Measurements from ENCODE around the gene LPP. TPM values are rescaled to one million over a fixed set of nuclear protein-coding genes. Genes with fewer than 3 reads are reported as not detected.

The LPP gene
- total and polyA plus RNA-seq, 2 of the 4 experiments (the other 2 are of a cell fraction): 16.0 to 130 TPM

DNA sequence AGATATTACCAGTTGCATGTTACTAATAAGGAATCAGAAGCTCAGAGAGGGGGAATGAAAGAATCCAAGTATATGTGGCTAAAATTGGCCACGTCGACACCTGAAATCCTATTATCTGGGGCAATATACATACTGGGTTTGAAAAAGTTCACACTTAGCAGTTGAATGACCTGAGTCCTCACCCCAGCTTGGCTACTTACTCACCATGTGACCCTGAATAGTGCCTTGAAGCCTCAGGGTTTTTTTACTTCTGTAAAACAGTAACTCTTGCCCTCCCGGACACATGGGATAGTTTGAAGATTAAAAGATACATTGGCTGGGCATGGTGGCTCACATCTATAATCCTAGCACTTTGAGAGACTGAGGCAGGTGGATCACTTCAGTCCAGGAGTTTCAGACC, 675.6 kb downstream of the LPP start:
- DNase-seq: no peak
- dilution Hi-C loops (cut with HindIII; ENCODE audit: low sequenced_read_pairs, unreplicated experiment) (no loop called here), intact Hi-C loops (cut with micrococcal nuclease) (no loop called here), in situ Hi-C loops (cut with MboI; ENCODE audit: low sequenced_read_pairs) (no loop called here)
- WGBS, 2 experiments (ENCODE audit: extremely low coverage in 2 of 2, insufficient read length in 1 of 2): no CpG with 5 or more reads among the region's 3 CpGs
- Histone ChIP-seq H3K4me3 (ENCODE audit: insufficient read depth, low read depth, low read length) (no peak overlapping the region), H2BK5ac (ENCODE audit: low read depth, low read length, poor library complexity, severe bottlenecking) (no peak overlapping the region), H3K23ac (ENCODE audit: low read depth, low read length) (no peak overlapping the region), H4K8ac (ENCODE audit: low read depth in 2 of 2, low read length in 2 of 2) (no peak overlapping the region), H3K14ac (replicated peaks; ENCODE audit: low read depth, low read length) (no peak overlapping the region), H3K27me3 (ENCODE audit: control insufficient read depth, insufficient read depth, low read length) (no peaks in the 10 kb centered on the region), H3K4me2 (ENCODE audit: low read depth, low read length) (no peak overlapping the region), H3K9me3 (ENCODE audit: control insufficient read depth, insufficient read depth, low read length) (no peaks in the 10 kb centered on the region), H2BK120ac (ENCODE audit: low read depth, low read length) (no peak overlapping the region), H4K5ac (ENCODE audit: low read depth, low read length) (no peak overlapping the region), H4K91ac (ENCODE audit: insufficient read depth, low read depth, low read length) (no peak overlapping the region), H3K9me1 (ENCODE audit: insufficient read depth, low read length) (peaks cover 26% of the 10 kb centered on the region; the same call in 1 of the 2 replicates), H3K56ac (ENCODE audit: extremely low read depth, insufficient read depth, low read length) (no peak overlapping the region), H3K36me3 (ENCODE audit: control insufficient read depth, insufficient read depth, low read length) (peaks cover 2% of the 10 kb centered on the region; the same call in 1 of the 2 replicates), H3K27ac (ENCODE audit: insufficient read depth, low read length) (no peak overlapping the region), H2BK20ac (ENCODE audit: low read depth, low read length) (no peak overlapping the region), H3K4me1 (ENCODE audit: control insufficient read depth, insufficient read depth, low read length) (peaks cover 6% of the 10 kb centered on the region), H4K20me1 (ENCODE audit: insufficient read depth, low read length) (peaks cover 21% of the 10 kb centered on the region; the same call in 1 of the 2 replicates), H3K4ac (ENCODE audit: low read depth, low read length) (no peak overlapping the region), H2AK5ac (ENCODE audit: low read depth, low read length) (no peak overlapping the region), H3K18ac (ENCODE audit: low read depth, low read length) (no peak overlapping the region), H3K79me1 (ENCODE audit: low read depth in 1 of 2, low read length in 2 of 2) (peaks cover 39 to 75% of the 10 kb centered on the region in 2 experiments), H3K9ac (ENCODE audit: low read depth, low read length) (no peak overlapping the region), H2AFZ (replicated peaks; ENCODE audit: low read length, poor library complexity) (no peak overlapping the region), H2BK15ac (ENCODE audit: low read depth, low read length) (no peak overlapping the region), H2AK9ac (replicated peaks; ENCODE audit: low read depth, low read length, poor library complexity) (no peak overlapping the region)
- POLR2A ChIA-PET (ENCODE audit: unreplicated experiment): no interaction called here
- CTCF ChIA-PET: no interaction called here
- no peak for ATAC-seq (ENCODE audit: low read depth)
- TF ChIP-seq POLR2A (IDR thresholded peaks at IDR 0.05; ENCODE audit: low read depth, low read length) (no peak), RCOR1 (IDR thresholded peaks at IDR 0.05; ENCODE audit: insufficient replicate concordance, low read length) (no peak), MAZ (IDR thresholded peaks at IDR 0.05; ENCODE audit: borderline replicate concordance, low read depth, low read length) (no peak), CHD1 (IDR thresholded peaks at IDR 0.05; ENCODE audit: low read depth, low read length) (no peak), FOS (IDR thresholded peaks at IDR 0.05; ENCODE audit: low read depth, low read length) (no peak), RAD21 (IDR thresholded peaks at IDR 0.05; ENCODE audit: low read length) (no peak), NFE2L2 (IDR thresholded peaks at IDR 0.05; ENCODE audit: low read depth, low read length) (no peak), RFX5 (IDR thresholded peaks at IDR 0.05; ENCODE audit: low read depth, low read length) (no peak), BHLHE40 (IDR thresholded peaks at IDR 0.05; ENCODE audit: low read depth, low read length) (no peak)
- TF ChIP-seq, protein P1, sequence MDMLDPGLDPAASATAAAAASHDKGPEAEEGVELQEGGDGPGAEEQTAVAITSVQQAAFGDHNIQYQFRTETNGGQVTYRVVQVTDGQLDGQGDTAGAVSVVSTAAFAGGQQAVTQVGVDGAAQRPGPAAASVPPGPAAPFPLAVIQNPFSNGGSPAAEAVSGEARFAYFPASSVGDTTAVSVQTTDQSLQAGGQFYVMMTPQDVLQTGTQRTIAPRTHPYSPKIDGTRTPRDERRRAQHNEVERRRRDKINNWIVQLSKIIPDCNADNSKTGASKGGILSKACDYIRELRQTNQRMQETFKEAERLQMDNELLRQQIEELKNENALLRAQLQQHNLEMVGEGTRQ (IDR thresholded peaks at IDR 0.05; ENCODE audit: low read depth, low read length): no peak
- TF ChIP-seq, protein P2, sequence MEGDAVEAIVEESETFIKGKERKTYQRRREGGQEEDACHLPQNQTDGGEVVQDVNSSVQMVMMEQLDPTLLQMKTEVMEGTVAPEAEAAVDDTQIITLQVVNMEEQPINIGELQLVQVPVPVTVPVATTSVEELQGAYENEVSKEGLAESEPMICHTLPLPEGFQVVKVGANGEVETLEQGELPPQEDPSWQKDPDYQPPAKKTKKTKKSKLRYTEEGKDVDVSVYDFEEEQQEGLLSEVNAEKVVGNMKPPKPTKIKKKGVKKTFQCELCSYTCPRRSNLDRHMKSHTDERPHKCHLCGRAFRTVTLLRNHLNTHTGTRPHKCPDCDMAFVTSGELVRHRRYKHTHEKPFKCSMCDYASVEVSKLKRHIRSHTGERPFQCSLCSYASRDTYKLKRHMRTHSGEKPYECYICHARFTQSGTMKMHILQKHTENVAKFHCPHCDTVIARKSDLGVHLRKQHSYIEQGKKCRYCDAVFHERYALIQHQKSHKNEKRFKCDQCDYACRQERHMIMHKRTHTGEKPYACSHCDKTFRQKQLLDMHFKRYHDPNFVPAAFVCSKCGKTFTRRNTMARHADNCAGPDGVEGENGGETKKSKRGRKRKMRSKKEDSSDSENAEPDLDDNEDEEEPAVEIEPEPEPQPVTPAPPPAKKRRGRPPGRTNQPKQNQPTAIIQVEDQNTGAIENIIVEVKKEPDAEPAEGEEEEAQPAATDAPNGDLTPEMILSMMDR (conservative IDR thresholded peaks at IDR 0.05; ENCODE audit: low read depth, low read length): no peak
- BruUV-seq (replicated peaks): no TSS peak
